ENCODE data around the gene TFAP2E.

DNA sequence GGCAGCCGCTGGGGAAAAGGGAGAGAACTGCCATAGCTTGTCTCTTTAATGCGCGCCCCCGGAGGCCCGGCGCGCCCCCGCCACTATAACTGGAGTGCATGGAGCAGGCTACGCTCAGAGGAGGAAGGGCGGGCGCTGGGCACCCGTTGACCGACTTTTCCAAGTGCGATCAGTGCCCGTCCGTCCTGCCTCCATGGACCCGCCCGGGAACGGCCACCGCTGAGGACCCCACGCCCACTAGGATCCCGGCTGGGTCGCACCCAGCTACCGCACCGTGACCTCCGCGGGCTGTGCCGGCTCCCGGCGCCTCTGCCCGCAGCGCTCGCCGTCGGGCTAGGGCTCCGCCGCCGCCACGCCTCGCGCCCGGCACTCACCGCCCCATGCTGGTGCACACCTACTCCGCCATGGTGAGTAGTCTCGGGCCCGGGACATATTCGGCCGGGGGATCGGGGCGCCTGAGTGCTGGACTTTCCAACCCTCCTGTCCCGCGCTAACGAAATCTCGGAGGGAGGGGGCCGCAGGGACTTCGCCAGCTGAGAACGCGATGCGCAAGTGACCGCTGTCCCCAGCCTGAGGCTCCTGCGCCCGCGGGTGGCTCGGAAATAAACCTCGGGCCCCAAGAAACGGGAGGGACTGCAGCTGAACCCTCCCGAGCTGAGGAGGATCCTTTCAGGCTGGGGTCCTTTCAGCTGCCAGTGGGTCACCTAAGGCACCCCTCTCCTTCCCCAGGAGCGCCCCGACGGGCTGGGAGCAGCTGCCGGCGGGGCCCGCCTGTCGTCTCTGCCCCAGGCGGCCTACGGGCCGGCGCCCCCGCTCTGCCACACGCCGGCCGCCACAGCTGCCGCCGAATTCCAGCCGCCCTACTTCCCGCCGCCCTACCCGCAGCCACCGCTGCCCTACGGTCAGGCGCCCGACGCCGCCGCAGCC lies at the start of gene TFAP2E:
- TF ChIP-seq, protein P1, sequence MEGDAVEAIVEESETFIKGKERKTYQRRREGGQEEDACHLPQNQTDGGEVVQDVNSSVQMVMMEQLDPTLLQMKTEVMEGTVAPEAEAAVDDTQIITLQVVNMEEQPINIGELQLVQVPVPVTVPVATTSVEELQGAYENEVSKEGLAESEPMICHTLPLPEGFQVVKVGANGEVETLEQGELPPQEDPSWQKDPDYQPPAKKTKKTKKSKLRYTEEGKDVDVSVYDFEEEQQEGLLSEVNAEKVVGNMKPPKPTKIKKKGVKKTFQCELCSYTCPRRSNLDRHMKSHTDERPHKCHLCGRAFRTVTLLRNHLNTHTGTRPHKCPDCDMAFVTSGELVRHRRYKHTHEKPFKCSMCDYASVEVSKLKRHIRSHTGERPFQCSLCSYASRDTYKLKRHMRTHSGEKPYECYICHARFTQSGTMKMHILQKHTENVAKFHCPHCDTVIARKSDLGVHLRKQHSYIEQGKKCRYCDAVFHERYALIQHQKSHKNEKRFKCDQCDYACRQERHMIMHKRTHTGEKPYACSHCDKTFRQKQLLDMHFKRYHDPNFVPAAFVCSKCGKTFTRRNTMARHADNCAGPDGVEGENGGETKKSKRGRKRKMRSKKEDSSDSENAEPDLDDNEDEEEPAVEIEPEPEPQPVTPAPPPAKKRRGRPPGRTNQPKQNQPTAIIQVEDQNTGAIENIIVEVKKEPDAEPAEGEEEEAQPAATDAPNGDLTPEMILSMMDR (IDR thresholded peaks at IDR 0.05; ENCODE audit: poor library complexity): no peak
- TF ChIP-seq EZH2 (IDR thresholded peaks at IDR 0.05; ENCODE audit: borderline replicate concordance) (peak; percentile 89), EZH2phosphoT487 (IDR thresholded peaks at IDR 0.05; ENCODE audit: low read depth, severe bottlenecking, unreplicated experiment) (peak; percentile 74)
